GM21528 (cell line): ENCODE data around the gene ICE2.
"Not testable (repeated sequence)": the region's sequence is repeated elsewhere in the genome, so short reads cannot be mapped to it uniquely, and the experiment has no call there.

Experiments used
- ATAC-seq: cut with Tn5 transposase; IDR thresholded peaks from one replicate; pipeline ENCODE4 v1.9.1; 2021; ENCODE audit warnings: mild to moderate bottlenecking, moderate library complexity; ENCODE audit not compliant: unreplicated experiment, low FRiP score

Gene ICE2

GRCh38 chr15:60448668-60449360, 30.1 kb downstream of the ICE2 start:
- ATAC-seq = no peak

- ATAC-seq = no peak
These were observed 34.5 kb downstream of the ICE2 start for GRCh38 chr15:60444289-60444912.

- no peak for ATAC-seq
These were observed 36.2 kb downstream of the ICE2 start for GRCh38 chr15:60442763-60443162.

- ATAC-seq = no peak
These were observed 36.8 kb downstream of the ICE2 start for GRCh38 chr15:60442031-60442650.

GRCh38 chr15:60441331-60441730, 37.6 kb downstream of the ICE2 start:
- no peak for ATAC-seq

GRCh38 chr15:60438646-60439045, 40.3 kb downstream of the ICE2 start:
- no peak for ATAC-seq

GRCh38 chr15:60428935-60429334, 50.0 kb downstream of the ICE2 start:
- no peak for ATAC-seq

- ATAC-seq = no peak
These were observed 52.0 kb downstream of the ICE2 start for GRCh38 chr15:60426870-60427508.

- no peak for ATAC-seq
These were observed 53.5 kb downstream of the ICE2 start for GRCh38 chr15:60425461-60425860.

- ATAC-seq = no peak
These were observed 54.9 kb downstream of the ICE2 start for GRCh38 chr15:60424006-60424405.

- no peak for ATAC-seq
These were observed 55.4 kb downstream of the ICE2 start for GRCh38 chr15:60423537-60423936.

GRCh38 chr15:60421544-60421943, 57.4 kb downstream of the ICE2 start:
- no peak for ATAC-seq

- no peak for ATAC-seq
These were observed 58.7 kb downstream of the ICE2 start for GRCh38 chr15:60420203-60420716.

- no peak for ATAC-seq
These were observed 59.2 kb downstream of the ICE2 start for GRCh38 chr15:60419753-60420152.

GRCh38 chr15:60418096-60418495, 60.8 kb downstream of the ICE2 start:
- ATAC-seq = no peak

- no peak for ATAC-seq
These were observed 61.8 kb downstream of the ICE2 start for GRCh38 chr15:60417112-60417511.

- no peak for ATAC-seq
These were observed 62.5 kb downstream of the ICE2 start for GRCh38 chr15:60416484-60416883.

GRCh38 chr15:60414016-60414682, 64.8 kb downstream of the ICE2 start:
- no peak for ATAC-seq

- no peak for ATAC-seq
These were observed 65.6 kb downstream of the ICE2 start for GRCh38 chr15:60413231-60413824.

- not testable (repeated sequence) for ATAC-seq
These were observed 66.1 kb downstream of the ICE2 start for GRCh38 chr15:60412807-60413206.
